ENCODE data around the gene GPC6. TPM values are rescaled to one million over a fixed set of nuclear protein-coding genes. Genes with fewer than 3 reads are reported as not detected.

The GPC6 gene
- total and polyA plus RNA-seq, 10 donors, result 0.22 to 9.3 (median 4.5) TPM

DNA sequence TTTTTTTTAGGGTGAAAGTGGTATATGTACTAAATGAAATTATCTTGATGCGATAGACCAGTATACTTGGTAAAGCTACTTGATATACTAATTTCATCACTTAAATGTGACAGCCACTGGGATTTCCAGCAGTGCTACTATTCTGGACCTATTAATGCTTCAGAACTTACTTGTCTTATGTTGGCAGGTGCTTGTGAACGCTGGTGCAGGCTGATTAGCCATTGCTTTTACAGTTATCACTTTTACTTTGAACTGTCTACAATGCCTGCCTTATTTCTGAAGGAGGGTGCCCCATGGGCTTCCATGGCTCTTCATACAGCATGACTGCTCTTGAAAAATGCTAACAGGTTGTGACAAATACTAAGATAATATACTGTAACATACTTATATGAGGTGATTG is 294.7 kb downstream of the GPC6 start:
- WGBS, 5 donors, result 75 to 84% (median 79%) methylated on average over 2 of the region's 2 CpGs
- no peaks in the 10 kb centered on the region for H3K36me3 ChIP-seq
- intact Hi-C loops (cut with DNase I; ENCODE audit: low total_unique reads), result no loop called here
- no peaks in the 10 kb centered on the region for H3K4me1 ChIP-seq
- H3K9me3 ChIP-seq, result no peaks in the 10 kb centered on the region
- H3K27me3 ChIP-seq (replicated peaks in 1 of 7), result no peaks in the 10 kb centered on the region
- DNase-seq, result no peak
- TF ChIP-seq POLR2AphosphoS5 (IDR thresholded peaks at IDR 0.05), result no peak
- TF ChIP-seq, protein P1, sequence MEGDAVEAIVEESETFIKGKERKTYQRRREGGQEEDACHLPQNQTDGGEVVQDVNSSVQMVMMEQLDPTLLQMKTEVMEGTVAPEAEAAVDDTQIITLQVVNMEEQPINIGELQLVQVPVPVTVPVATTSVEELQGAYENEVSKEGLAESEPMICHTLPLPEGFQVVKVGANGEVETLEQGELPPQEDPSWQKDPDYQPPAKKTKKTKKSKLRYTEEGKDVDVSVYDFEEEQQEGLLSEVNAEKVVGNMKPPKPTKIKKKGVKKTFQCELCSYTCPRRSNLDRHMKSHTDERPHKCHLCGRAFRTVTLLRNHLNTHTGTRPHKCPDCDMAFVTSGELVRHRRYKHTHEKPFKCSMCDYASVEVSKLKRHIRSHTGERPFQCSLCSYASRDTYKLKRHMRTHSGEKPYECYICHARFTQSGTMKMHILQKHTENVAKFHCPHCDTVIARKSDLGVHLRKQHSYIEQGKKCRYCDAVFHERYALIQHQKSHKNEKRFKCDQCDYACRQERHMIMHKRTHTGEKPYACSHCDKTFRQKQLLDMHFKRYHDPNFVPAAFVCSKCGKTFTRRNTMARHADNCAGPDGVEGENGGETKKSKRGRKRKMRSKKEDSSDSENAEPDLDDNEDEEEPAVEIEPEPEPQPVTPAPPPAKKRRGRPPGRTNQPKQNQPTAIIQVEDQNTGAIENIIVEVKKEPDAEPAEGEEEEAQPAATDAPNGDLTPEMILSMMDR (IDR thresholded peaks at IDR 0.05 in 8 of 11, conservative IDR thresholded peaks at IDR 0.05 in 3 of 11), result no peak
- TF ChIP-seq POLR2A (IDR thresholded peaks at IDR 0.05), result no peak
- no peak overlapping the region for H3K4me3 ChIP-seq
- H3K27ac ChIP-seq, result no peak overlapping the region

DNA sequence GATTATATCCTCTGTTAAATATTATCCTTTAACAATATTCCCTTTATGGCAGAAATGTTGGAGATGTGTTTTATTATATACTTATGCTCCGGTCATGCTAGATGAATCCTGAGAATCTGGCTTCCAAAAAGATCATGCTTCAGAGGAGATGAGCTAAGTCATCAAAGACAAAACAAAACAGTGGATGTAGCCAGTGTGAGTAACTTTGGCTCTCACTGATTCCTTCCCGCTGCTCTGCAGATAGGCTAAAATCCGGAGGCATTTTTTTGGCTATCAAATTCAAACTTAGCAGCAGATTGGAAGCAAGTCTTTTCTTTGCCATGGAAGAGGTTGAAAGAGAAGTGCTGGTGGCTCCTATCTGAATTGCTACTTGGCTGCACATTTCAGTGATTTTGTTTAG is 295.9 kb downstream of the GPC6 start:
- Histone ChIP-seq H3K27me3 (replicated peaks in 1 of 7) (no peaks in the 10 kb centered on the region), H3K36me3 (no peaks in the 10 kb centered on the region), H3K9me3 (no peaks in the 10 kb centered on the region), H3K4me1 (no peaks in the 10 kb centered on the region), H3K4me3 (no peak overlapping the region), H3K27ac (no peak overlapping the region)
- WGBS, 5 donors, result 86 to 93% (median 91%) methylated on average over 3 of the region's 3 CpGs
- intact Hi-C loops (cut with DNase I; ENCODE audit: low total_unique reads), result no loop called here
- TF ChIP-seq POLR2AphosphoS5 (IDR thresholded peaks at IDR 0.05) (no peak), POLR2A (IDR thresholded peaks at IDR 0.05) (no peak)
- TF ChIP-seq, protein P1 (IDR thresholded peaks at IDR 0.05 in 8 of 11, conservative IDR thresholded peaks at IDR 0.05 in 3 of 11), result no peak
- no peak for DNase-seq

DNA sequence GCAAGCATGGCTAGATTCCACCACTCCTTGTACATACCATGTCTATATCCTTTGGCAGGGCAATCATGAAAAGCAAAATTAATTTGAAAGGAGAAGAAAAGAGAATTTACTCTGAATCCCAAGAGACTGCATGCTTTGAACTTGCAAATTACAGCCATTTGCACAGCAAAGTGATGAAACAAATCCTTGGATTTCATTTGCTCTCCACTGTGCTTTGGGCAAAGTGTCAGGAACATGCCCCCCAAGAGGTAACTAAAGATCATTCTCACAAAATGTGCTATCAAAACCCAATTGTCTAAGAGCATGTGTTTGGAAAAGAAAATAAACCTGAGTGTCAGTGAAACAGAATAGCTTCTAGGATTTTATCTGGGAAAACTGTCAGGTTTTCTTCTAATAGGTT is 298.5 kb downstream of the GPC6 start:
- Histone ChIP-seq H3K4me3 (no peak overlapping the region), H3K4me1 (no peaks in the 10 kb centered on the region), H3K27me3 (replicated peaks in 1 of 7) (no peaks in the 10 kb centered on the region), H3K36me3 (no peaks in the 10 kb centered on the region), H3K27ac (no peak overlapping the region), H3K9me3 (no peaks in the 10 kb centered on the region)
- no peak for TF ChIP-seq POLR2AphosphoS5 (IDR thresholded peaks at IDR 0.05)
- no peak for TF ChIP-seq POLR2A (IDR thresholded peaks at IDR 0.05)
- TF ChIP-seq, protein P1 (IDR thresholded peaks at IDR 0.05 in 8 of 11, conservative IDR thresholded peaks at IDR 0.05 in 3 of 11), result no peak
- DNase-seq, result no peak
- intact Hi-C loops (cut with DNase I; ENCODE audit: low total_unique reads), result no loop called here

DNA sequence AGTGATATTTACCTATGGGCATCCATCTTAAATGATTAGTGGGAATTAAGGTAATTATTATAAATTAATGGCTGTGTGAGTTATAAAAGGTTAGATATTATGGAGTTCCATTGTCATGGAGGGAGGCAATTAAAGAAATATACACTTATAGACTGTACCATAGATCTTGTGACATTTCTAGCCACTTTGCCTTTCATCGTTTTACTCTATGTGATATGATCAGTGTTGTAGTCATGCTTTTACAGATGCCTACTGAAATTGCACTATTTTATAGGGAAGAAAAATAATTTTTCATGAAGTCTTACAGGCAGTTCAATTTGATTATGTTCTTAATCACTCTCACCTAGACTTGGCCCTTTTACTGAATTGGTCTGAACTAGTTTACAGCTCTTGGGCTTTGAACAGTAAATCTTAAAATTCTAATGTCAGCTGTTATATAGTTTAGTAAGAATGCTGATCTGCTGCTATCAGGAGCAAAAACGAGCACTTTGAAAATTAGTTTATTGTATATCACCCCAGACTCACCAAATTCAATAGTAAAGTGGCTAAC is 301.2 kb downstream of the GPC6 start:
- no peak overlapping the region for H3K27ac ChIP-seq
- no peak overlapping the region for H3K4me3 ChIP-seq
- no peak for DNase-seq
- 66 to 81% (median 79%) methylated on average over 2 of the region's 2 CpGs for WGBS, 5 donors
- H3K4me1 ChIP-seq, result no peaks in the 10 kb centered on the region
- intact Hi-C loops (cut with DNase I; ENCODE audit: low total_unique reads), result no loop called here
- no peaks in the 10 kb centered on the region for H3K36me3 ChIP-seq
- TF ChIP-seq, protein P1 (IDR thresholded peaks at IDR 0.05 in 8 of 11, conservative IDR thresholded peaks at IDR 0.05 in 3 of 11), result no peak
- TF ChIP-seq POLR2A (IDR thresholded peaks at IDR 0.05) (no peak), POLR2AphosphoS5 (IDR thresholded peaks at IDR 0.05) (no peak)
- H3K27me3 ChIP-seq (replicated peaks in 1 of 7), result no peaks in the 10 kb centered on the region
- no peaks in the 10 kb centered on the region for H3K9me3 ChIP-seq
